HG02623 (cell line): Measurements from ENCODE around the gene AVL9.
"Not testable (repeated sequence)": the region's sequence is repeated elsewhere in the genome, so short reads cannot be mapped to it uniquely, and the experiment has no call there.

Experiments
- ATAC-seq: cut with Tn5 transposase; IDR thresholded peaks from one replicate; pipeline ENCODE4 v1.9.1; 2021; ENCODE audit warnings: moderate library complexity; ENCODE audit not compliant: unreplicated experiment

AVL9 gene

GRCh38 chr7:32634798-32635393 lies 139.6 kb downstream of the AVL9 start:
- ATAC-seq, result not testable (repeated sequence)

- ATAC-seq, result not testable (repeated sequence)
These were observed 141.6 kb downstream of the AVL9 start for GRCh38 chr7:32636725-32637462.

- ATAC-seq, result not testable (repeated sequence)
These were observed 142.3 kb downstream of the AVL9 start for GRCh38 chr7:32637611-32638010.
